Uterus (tissue), 2 donors: ENCODE data around the gene PSD4.

Experiments
- CTCF ChIP-seq, 4 experiments: fragments of 200-600 bp in 2 of 4; fragments of 450-650 bp in 2 of 4; sonication (generic) in 2 of 4; IDR thresholded peaks; one replicate each; pipeline ENCODE4 v1.5.1; 2016 to 2019; ENCODE audit warnings: antibody characterized with exemption in 4 of 4, mild to moderate bottlenecking in 2 of 4, moderate library complexity in 1 of 4
- POLR2A ChIP-seq, 2 donors: fragments of 450-650 bp; IDR thresholded peaks; one replicate each; pipeline ENCODE4 v1.6.1; 2016; ENCODE audit warnings: antibody characterized with exemption in 2 of 2, mild to moderate bottlenecking in 1 of 2, moderate library complexity in 1 of 2

GRCh38 chr2:113144259-113144658 is 29.5 kb upstream of the PSD4 start:
- TF ChIP-seq CTCF (IDR thresholded peaks at IDR 0.05) (no peak), POLR2A (IDR thresholded peaks at IDR 0.05) (no peak)
